ENCODE measurements around the gene SMIM44.
"Not testable (repeated sequence)": the region's sequence is repeated elsewhere in the genome, so short reads cannot be mapped to it uniquely, and the experiment has no call there.

Gene SMIM44

GRCh38 chr19:3510727-3511126, 27.5 kb upstream of the SMIM44 start:
- TF ChIP-seq ZFP3 (CRISPR knock-in tag; IDR thresholded peaks at IDR 0.05) (no peak), SNAI2 (CRISPR knock-in tag; IDR thresholded peaks at IDR 0.05) (no peak), CSDC2 (CRISPR knock-in tag; IDR thresholded peaks at IDR 0.05) (no peak), ESRRG (CRISPR knock-in tag; IDR thresholded peaks at IDR 0.05) (no peak), GLIS3 (CRISPR knock-in tag; IDR thresholded peaks at IDR 0.05) (no peak)
- no peak for ATAC-seq

- TF ChIP-seq ARNTL (CRISPR knock-in tag; IDR thresholded peaks at IDR 0.05; ENCODE audit: borderline replicate concordance, low read depth), result no peak
- TF ChIP-seq TSHZ2 (CRISPR knock-in tag; IDR thresholded peaks at IDR 0.05), result no peak
- no peak for TF ChIP-seq BACH2 (CRISPR knock-in tag; IDR thresholded peaks at IDR 0.05; ENCODE audit: borderline replicate concordance)
- no peak for TF ChIP-seq CSRNP3 (CRISPR knock-in tag; IDR thresholded peaks at IDR 0.05)
- TF ChIP-seq RARB (CRISPR knock-in tag; IDR thresholded peaks at IDR 0.05), result no peak
- no peak for TF ChIP-seq ESRRG (CRISPR knock-in tag; IDR thresholded peaks at IDR 0.05)
- no peak for TF ChIP-seq PATZ1 (CRISPR knock-in tag; IDR thresholded peaks at IDR 0.05; ENCODE audit: borderline replicate concordance)
- peak; percentile 3; the same call in 1 of the 3 replicates for ATAC-seq
These were observed 26.3 kb upstream of the SMIM44 start for GRCh38 chr19:3509566-3509989.

GRCh38 chr19:3508771-3509535, 25.7 kb upstream of the SMIM44 start:
- ATAC-seq, result no peak
- TF ChIP-seq BACH2 (CRISPR knock-in tag; IDR thresholded peaks at IDR 0.05; ENCODE audit: borderline replicate concordance) (no peak), ARNTL (CRISPR knock-in tag; IDR thresholded peaks at IDR 0.05; ENCODE audit: borderline replicate concordance, low read depth) (no peak), ZNF70 (CRISPR knock-in tag; IDR thresholded peaks at IDR 0.05) (no peak)

GRCh38 chr19:3508121-3508661, 24.9 kb upstream of the SMIM44 start:
- not testable (repeated sequence) for ATAC-seq

GRCh38 chr19:3507371-3508120, 24.3 kb upstream of the SMIM44 start:
- TF ChIP-seq GLIS3 (CRISPR knock-in tag; IDR thresholded peaks at IDR 0.05), result no peak
- no peak for TF ChIP-seq ZNF70 (CRISPR knock-in tag; IDR thresholded peaks at IDR 0.05)
- TF ChIP-seq BACH2 (CRISPR knock-in tag; IDR thresholded peaks at IDR 0.05; ENCODE audit: borderline replicate concordance), result no peak
- no peak for TF ChIP-seq ESRRG (CRISPR knock-in tag; IDR thresholded peaks at IDR 0.05)
- TF ChIP-seq ZFP30 (CRISPR knock-in tag; IDR thresholded peaks at IDR 0.05), result no peak
- TF ChIP-seq ZNF565 (CRISPR knock-in tag; conservative IDR thresholded peaks at IDR 0.05; ENCODE audit: low read depth), result no peak
- no peak for TF ChIP-seq ZC3H10 (CRISPR knock-in tag; IDR thresholded peaks at IDR 0.05)
- no peak for TF ChIP-seq PATZ1 (CRISPR knock-in tag; IDR thresholded peaks at IDR 0.05; ENCODE audit: borderline replicate concordance)
- TF ChIP-seq CREB5 (CRISPR knock-in tag; IDR thresholded peaks at IDR 0.05; ENCODE audit: low read depth), result no peak
- no peak for TF ChIP-seq SNAI2 (CRISPR knock-in tag; IDR thresholded peaks at IDR 0.05)
- TF ChIP-seq RARB (CRISPR knock-in tag; IDR thresholded peaks at IDR 0.05), result no peak
- no peak for TF ChIP-seq ARNTL (CRISPR knock-in tag; IDR thresholded peaks at IDR 0.05; ENCODE audit: borderline replicate concordance, low read depth)
- no peak for ATAC-seq

Measured in SK-N-SH treated with all-trans-retinoic acid at 6 μM for 48 hours (cell line).